NCI-H146 treated with DMSO at 0.1 percent for 48 hours (cell line): ENCODE measurements around the gene PRSS53.

Experiments
- DNase-seq: peaks from one replicate; lab custom pipeline; 2025; ENCODE audit not compliant: unreplicated experiment; lab: John Stamatoyannopoulos, UW

The PRSS53 gene

GRCh38 chr16:31055613-31056012 is 33.1 kb downstream of the PRSS53 start:
- no peak for DNase-seq

GRCh38 chr16:31052114-31052513 is 36.6 kb downstream of the PRSS53 start:
- DNase-seq = no peak

GRCh38 chr16:31050280-31051030 is 38.3 kb downstream of the PRSS53 start:
- no peak for DNase-seq

GRCh38 chr16:31043898-31044481 is 44.8 kb downstream of the PRSS53 start:
- DNase-seq = no peak

- DNase-seq = no peak
Measured at GRCh38 chr16:31043352-31043751, 45.4 kb downstream of the PRSS53 start.

GRCh38 chr16:31042866-31043265 is 45.9 kb downstream of the PRSS53 start:
- no peak for DNase-seq

- no peak for DNase-seq
Measured at GRCh38 chr16:31038993-31039392, 49.8 kb downstream of the PRSS53 start.

- no peak for DNase-seq
Measured at GRCh38 chr16:31036691-31037090, 52.1 kb downstream of the PRSS53 start.

GRCh38 chr16:31033709-31034492 is 54.8 kb downstream of the PRSS53 start:
- DNase-seq = peak; percentile 68
